GM12874 (cell line): ENCODE measurements around the gene DLEC1.

Source experiments
- CTCF ChIP-seq: IDR thresholded peaks from 2 replicates; pipeline ENCODE4 v1.5.1; 2011; ENCODE audit warnings: low read depth, mild to moderate bottlenecking, control low read depth, low read length, moderate library complexity; ENCODE audit not compliant: insufficient read depth

DLEC1 gene

GRCh38 chr3:37993067-37993455 is 45.9 kb upstream of the DLEC1 start:
- no peak for TF ChIP-seq CTCF

GRCh38 chr3:37993460-37993819 is 45.6 kb upstream of the DLEC1 start:
- no peak for TF ChIP-seq CTCF

- TF ChIP-seq CTCF = 0 out of 2 replicates have a peak, but pooled peaks have one; percentile 0
Observed at GRCh38 chr3:37993820-37994638, 45.0 kb upstream of the DLEC1 start.

- TF ChIP-seq CTCF = no peak
Observed at GRCh38 chr3:37994639-37994972, 44.4 kb upstream of the DLEC1 start.

GRCh38 chr3:37995652-37996641 is 43.1 kb upstream of the DLEC1 start:
- TF ChIP-seq CTCF = no peak

- TF ChIP-seq CTCF = peak; percentile 92
Observed at GRCh38 chr3:37996785-37997301, 42.2 kb upstream of the DLEC1 start.

- TF ChIP-seq CTCF = no peak
Observed at GRCh38 chr3:37997342-37997741, 41.7 kb upstream of the DLEC1 start.
